ENCODE results near the gene MCM9.

DNA sequence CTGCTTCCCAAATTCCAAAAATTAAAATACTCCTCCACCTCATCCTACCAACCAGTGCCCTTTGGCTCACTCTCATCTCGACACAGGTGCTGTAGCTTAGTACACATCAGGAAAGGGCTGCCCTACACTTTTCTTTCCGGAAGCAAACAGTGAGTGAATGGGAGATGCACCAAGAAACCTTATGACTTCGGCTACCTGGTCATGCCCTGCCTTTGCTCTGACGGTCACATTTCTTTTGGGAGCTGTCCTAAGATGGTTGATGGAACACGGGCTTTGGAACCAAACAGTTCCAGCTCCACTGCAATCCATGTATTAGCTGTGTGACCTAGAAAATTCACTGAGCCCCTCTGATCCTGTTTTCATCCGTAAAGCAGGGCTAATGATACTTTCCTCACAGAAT lies 133.7 kb downstream of the MCM9 start:
- TF ChIP-seq, protein P1, sequence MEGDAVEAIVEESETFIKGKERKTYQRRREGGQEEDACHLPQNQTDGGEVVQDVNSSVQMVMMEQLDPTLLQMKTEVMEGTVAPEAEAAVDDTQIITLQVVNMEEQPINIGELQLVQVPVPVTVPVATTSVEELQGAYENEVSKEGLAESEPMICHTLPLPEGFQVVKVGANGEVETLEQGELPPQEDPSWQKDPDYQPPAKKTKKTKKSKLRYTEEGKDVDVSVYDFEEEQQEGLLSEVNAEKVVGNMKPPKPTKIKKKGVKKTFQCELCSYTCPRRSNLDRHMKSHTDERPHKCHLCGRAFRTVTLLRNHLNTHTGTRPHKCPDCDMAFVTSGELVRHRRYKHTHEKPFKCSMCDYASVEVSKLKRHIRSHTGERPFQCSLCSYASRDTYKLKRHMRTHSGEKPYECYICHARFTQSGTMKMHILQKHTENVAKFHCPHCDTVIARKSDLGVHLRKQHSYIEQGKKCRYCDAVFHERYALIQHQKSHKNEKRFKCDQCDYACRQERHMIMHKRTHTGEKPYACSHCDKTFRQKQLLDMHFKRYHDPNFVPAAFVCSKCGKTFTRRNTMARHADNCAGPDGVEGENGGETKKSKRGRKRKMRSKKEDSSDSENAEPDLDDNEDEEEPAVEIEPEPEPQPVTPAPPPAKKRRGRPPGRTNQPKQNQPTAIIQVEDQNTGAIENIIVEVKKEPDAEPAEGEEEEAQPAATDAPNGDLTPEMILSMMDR (IDR thresholded peaks at IDR 0.05; ENCODE audit: poor library complexity), result no peak
- no peak for TF ChIP-seq EZH2 (IDR thresholded peaks at IDR 0.05; ENCODE audit: borderline replicate concordance)
- TF ChIP-seq EZH2phosphoT487 (IDR thresholded peaks at IDR 0.05; ENCODE audit: low read depth, severe bottlenecking, unreplicated experiment), result no peak
